C4-2B (cell line): Measurements from ENCODE around the gene UBE2I.

Source experiments
- H3K27ac ChIP-seq: fragments of 450-650 bp; 2 replicates; pipeline ENCODE4 v1.5.1; 2017
- CTCF ChIP-seq: fragments of 450-650 bp; conservative IDR thresholded peaks from 2 replicates; pipeline ENCODE4 v1.5.1; 2017; ENCODE audit warnings: mild to moderate bottlenecking
- ZFX ChIP-seq: fragments of 450-650 bp; IDR thresholded peaks from 2 replicates; pipeline ENCODE4 v1.6.1; 2017

The UBE2I gene

GRCh38 chr16:1283996-1284616 lies 25.3 kb upstream of the UBE2I start:
- H3K27ac ChIP-seq = no peak overlapping the region
- TF ChIP-seq ZFX (no peak), CTCF (no peak)

GRCh38 chr16:1285669-1286512 lies 23.5 kb upstream of the UBE2I start:
- no peak overlapping the region for H3K27ac ChIP-seq
- no peak for TF ChIP-seq CTCF
- no peak for TF ChIP-seq ZFX

GRCh38 chr16:1286513-1287094 lies 22.8 kb upstream of the UBE2I start:
- H3K27ac ChIP-seq = no peak overlapping the region
- TF ChIP-seq CTCF (no peak), ZFX (no peak)

- TF ChIP-seq CTCF (no peak), ZFX (no peak)
- no peak overlapping the region for H3K27ac ChIP-seq
These were observed 21.3 kb upstream of the UBE2I start for GRCh38 chr16:1287982-1288670.

- TF ChIP-seq ZFX (no peak), CTCF (no peak)
- no peak overlapping the region for H3K27ac ChIP-seq
These were observed 20.5 kb upstream of the UBE2I start for GRCh38 chr16:1288813-1289476.

GRCh38 chr16:1289477-1289866 lies 20.0 kb upstream of the UBE2I start:
- H3K27ac ChIP-seq = no peak overlapping the region
- TF ChIP-seq CTCF = no peak
